H9 (cell line): ENCODE measurements around the gene CFAP65. TPM values are rescaled to one million over a fixed set of nuclear protein-coding genes. Genes with fewer than 3 reads are reported as not detected.

Experiments
- DNase-seq: peaks from one replicate; pipeline ENCODE4 v3.0.0-alpha.2; 2017
- H2AFZ ChIP-seq: one replicate; pipeline ENCODE4 v1.6.1; 2013; ENCODE audit warnings: mild to moderate bottlenecking, low read length, control low read depth, moderate library complexity
- H2AK5ac ChIP-seq: 2 replicates; pipeline ENCODE4 v1.6.1; 2013; ENCODE audit warnings: low read length, control low read depth, mixed read lengths; ENCODE audit not compliant: insufficient read length
- H2BK120ac ChIP-seq: one replicate; pipeline ENCODE4 v1.6.1; 2013; ENCODE audit warnings: low read depth, mild to moderate bottlenecking, low read length, control low read depth, inconsistent platforms; ENCODE audit not compliant: poor library complexity, severe bottlenecking
- H2BK12ac ChIP-seq: 2 replicates; pipeline ENCODE4 v1.6.1; 2013; ENCODE audit warnings: low read length, control low read depth, mixed read lengths, low read depth; ENCODE audit not compliant: insufficient read length
- H2BK15ac ChIP-seq: 2 replicates; pipeline ENCODE4 v1.6.1; 2013; ENCODE audit warnings: low read depth, low read length, control low read depth
- H2BK20ac ChIP-seq: one replicate; pipeline ENCODE4 v1.6.1; 2013; ENCODE audit warnings: low read depth, mild to moderate bottlenecking, low read length, control low read depth, inconsistent platforms; ENCODE audit not compliant: poor library complexity, severe bottlenecking
- H2BK5ac ChIP-seq: 2 replicates; pipeline ENCODE4 v1.6.1; 2013; ENCODE audit warnings: low read length, control low read depth, mixed read lengths; ENCODE audit not compliant: insufficient read length
- H3K14ac ChIP-seq: 2 replicates; pipeline ENCODE4 v1.6.1; 2013; ENCODE audit warnings: low read length, control low read depth; ENCODE audit not compliant: insufficient read depth
- H3K18ac ChIP-seq: 2 replicates; pipeline ENCODE4 v1.6.1; 2013; ENCODE audit warnings: low read depth, mild to moderate bottlenecking, mixed read lengths, low read length, control low read depth; ENCODE audit not compliant: insufficient read length
- H3K23ac ChIP-seq: 2 replicates; pipeline ENCODE4 v1.6.1; 2013; ENCODE audit warnings: low read length, control low read depth, mixed read lengths, low read depth; ENCODE audit not compliant: insufficient read length
- H3K23me2 ChIP-seq: 2 replicates; pipeline ENCODE4 v1.6.1; 2013; ENCODE audit warnings: low read depth, mild to moderate bottlenecking, mixed read lengths, low read length, control low read depth; ENCODE audit not compliant: insufficient read length, poor library complexity, severe bottlenecking
- H3K27ac ChIP-seq: 2 replicates; pipeline ENCODE4 v1.5.1; 2013; ENCODE audit warnings: low read length, control low read depth, mixed read lengths, low read depth; ENCODE audit not compliant: insufficient read length
- H3K27me3 ChIP-seq: 2 replicates; pipeline ENCODE4 v1.6.1; 2013; ENCODE audit warnings: low read length, control low read depth, inconsistent platforms; ENCODE audit not compliant: insufficient read depth
- H3K4ac ChIP-seq: 2 replicates; pipeline ENCODE4 v1.6.1; 2013; ENCODE audit warnings: low read depth, mild to moderate bottlenecking, control low read depth, inconsistent platforms, low read length, moderate library complexity
- H3K4me1 ChIP-seq: 2 replicates; pipeline ENCODE4 v1.6.1; 2013; ENCODE audit warnings: low read length, control low read depth, inconsistent platforms; ENCODE audit not compliant: insufficient read depth
- H3K4me2 ChIP-seq: 2 replicates; pipeline ENCODE4 v1.6.1; 2013; ENCODE audit warnings: low read length, control low read depth, mixed read lengths; ENCODE audit not compliant: insufficient read length, insufficient read depth
- H3K56ac ChIP-seq: 2 replicates; pipeline ENCODE4 v1.6.1; 2013; ENCODE audit warnings: low read depth, mild to moderate bottlenecking, mixed read lengths, low read length, control low read depth; ENCODE audit not compliant: insufficient read length
- H3K79me1 ChIP-seq: 2 replicates; pipeline ENCODE4 v1.6.1; 2013; ENCODE audit warnings: low read depth, mild to moderate bottlenecking, moderate library complexity, low read length, control low read depth, inconsistent platforms; ENCODE audit not compliant: insufficient read depth, poor library complexity, severe bottlenecking
- H3K79me2 ChIP-seq: 2 replicates; pipeline ENCODE4 v1.6.1; 2013; ENCODE audit warnings: low read length, control low read depth, inconsistent platforms; ENCODE audit not compliant: insufficient read depth
- H3K9ac ChIP-seq: 2 replicates; pipeline ENCODE4 v1.6.1; 2013; ENCODE audit warnings: low read length, control low read depth, mixed read lengths; ENCODE audit not compliant: insufficient read length; ENCODE audit errors: extremely low read depth
- H3K9me3 ChIP-seq: one replicate; pipeline ENCODE4 v1.6.1; 2013; ENCODE audit warnings: low read depth, low read length, inconsistent platforms; ENCODE audit not compliant: control insufficient read depth
- H3T11ph ChIP-seq: one replicate; pipeline ENCODE4 v1.6.1; 2013; ENCODE audit warnings: mild to moderate bottlenecking, low read length, control low read depth, inconsistent platforms
- H4K20me1 ChIP-seq: one replicate; pipeline ENCODE4 v1.6.1; 2013; ENCODE audit not compliant: control insufficient read depth, insufficient read length, insufficient read depth
- H4K5ac ChIP-seq: 2 replicates; pipeline ENCODE4 v1.6.1; 2013; ENCODE audit warnings: low read depth, mild to moderate bottlenecking, mixed read lengths, low read length, control low read depth; ENCODE audit not compliant: insufficient read length
- H4K8ac ChIP-seq: replicated peaks from 2 replicates; pipeline ENCODE4 v1.6.1; 2013; ENCODE audit warnings: low read length, control low read depth, mixed read lengths, low read depth; ENCODE audit not compliant: insufficient read length
- H4K91ac ChIP-seq: 2 replicates; pipeline ENCODE4 v1.6.1; 2013; ENCODE audit warnings: low read depth, mild to moderate bottlenecking, moderate library complexity, mixed read lengths, low read length, control low read depth; ENCODE audit not compliant: insufficient read length
- H3K27ac Mint-ChIP-seq, 3 experiments: 2 replicates in 2 of 3; 3 replicates in 1 of 3; pipeline ENCODE4 v1.8.0; 2020 to 2021; ENCODE audit warnings: mixed read lengths in 3 of 3, mild to moderate bottlenecking in 1 of 3, moderate library complexity in 1 of 3
- H3K27me3 Mint-ChIP-seq: 2 replicates; pipeline ENCODE4 v1.8.0; 2021; ENCODE audit warnings: low read depth, mild to moderate bottlenecking, moderate library complexity, mixed read lengths
- H3K36me3 Mint-ChIP-seq, 3 experiments: 2 replicates in 2 of 3; 3 replicates in 1 of 3; pipeline ENCODE4 v1.8.0; 2020 to 2021; ENCODE audit warnings: low read depth in 3 of 3, mixed read lengths in 3 of 3; ENCODE audit not compliant: insufficient read depth in 1 of 3
- H3K4me1 Mint-ChIP-seq, 2 experiments: 2 replicates each; pipeline ENCODE4 v1.8.0; 2020; ENCODE audit warnings: mixed read lengths in 2 of 2
- H3K4me3 Mint-ChIP-seq, 2 experiments: 2 replicates in 1 of 2; 3 replicates in 1 of 2; pipeline ENCODE4 v1.8.0; 2020 to 2021; ENCODE audit warnings: mild to moderate bottlenecking in 2 of 2, mixed read lengths in 2 of 2, moderate library complexity in 1 of 2
- H3K9me3 Mint-ChIP-seq, 2 experiments: 2 replicates in 1 of 2; 3 replicates in 1 of 2; pipeline ENCODE4 v1.8.0; 2020; ENCODE audit warnings: mild to moderate bottlenecking in 2 of 2, mixed read lengths in 2 of 2, moderate library complexity in 1 of 2
- CTCF ChIP-seq: fragments of 200-600 bp; sonication (generic); conservative IDR thresholded peaks from 3 replicates; pipeline ENCODE4 v1.8.0; 2021; ENCODE audit warnings: antibody characterized with exemption, mild to moderate bottlenecking
- WGBS: extraction: QIAGEN DNeasy Blood & Tissue Kit; methylation state at CpG from one replicate; pipeline ENCODE4 v1.1.7; 2013; ENCODE audit warnings: missing lambda C conversion rate, low lambda C conversion rate, mixed read lengths; ENCODE audit not compliant: insufficient read length; ENCODE audit errors: extremely low coverage; 5-methylcytosine and 5-hydroxymethylcytosine counted together
- total RNA-seq: library from RNA; stranded (reverse); gene quantifications from 2 replicates; pipeline ENCODE4 v1.2.1, GENCODE V29; 2021

The CFAP65 gene
- total RNA-seq, 1 experiment from 2014 or later, result 0.20 TPM

GRCh38 chr2:219009294-219009693 is 32.0 kb downstream of the CFAP65 start:
- H2AFZ ChIP-seq, result no peak overlapping the region
- H2BK20ac ChIP-seq, result no peak overlapping the region
- no peaks in the 10 kb centered on the region for H3K4me1 ChIP-seq
- peaks cover 8% of the 10 kb centered on the region for H3K27me3 ChIP-seq
- no peak overlapping the region for H3K56ac ChIP-seq
- no peak overlapping the region for H3K4ac ChIP-seq
- H4K91ac ChIP-seq, result no peak overlapping the region
- no peak overlapping the region for H3K4me3 Mint-ChIP-seq
- TF ChIP-seq CTCF, result no peak
- DNase-seq, result no peak
- H3K9me3 ChIP-seq, result no peaks in the 10 kb centered on the region
- peaks cover 84% of the 10 kb centered on the region for H3K27me3 Mint-ChIP-seq
- H2AK5ac ChIP-seq, result no peak overlapping the region
- H3K4me1 Mint-ChIP-seq, result no peaks in the 10 kb centered on the region
- H3K23ac ChIP-seq, result no peak overlapping the region
- H3K9ac ChIP-seq, result no peak overlapping the region
- no peaks in the 10 kb centered on the region; a peak in 1 of 5 replicates for H3K9me3 Mint-ChIP-seq
- WGBS, result no CpG with 5 or more reads among the region's 2 CpGs
- no peak overlapping the region for H4K5ac ChIP-seq
- H2BK5ac ChIP-seq, result no peak overlapping the region
- H3K14ac ChIP-seq, result no peak overlapping the region
- no peak overlapping the region for H3T11ph ChIP-seq
- H2BK15ac ChIP-seq, result no peak overlapping the region
- H4K8ac ChIP-seq, result no peak overlapping the region
- H2BK120ac ChIP-seq, result no peak overlapping the region
- no peak overlapping the region for H2BK12ac ChIP-seq
- no peaks in the 10 kb centered on the region for H3K36me3 Mint-ChIP-seq
- no peaks in the 10 kb centered on the region for H3K23me2 ChIP-seq
- H3K18ac ChIP-seq, result no peak overlapping the region
- H3K27ac ChIP-seq, result no peak overlapping the region
- no peaks in the 10 kb centered on the region for H3K79me1 ChIP-seq
- H3K79me2 ChIP-seq, result no peaks in the 10 kb centered on the region
- no peaks in the 10 kb centered on the region for H4K20me1 ChIP-seq
- no peak overlapping the region for H3K27ac Mint-ChIP-seq
- no peak overlapping the region for H3K4me2 ChIP-seq
